GM18526 (cell line): Measurements from ENCODE around the gene EXOC4.

Experiments used
- POLR2A ChIP-seq: IDR thresholded peaks from 3 replicates; pipeline ENCODE4 v1.6.1; 2011; ENCODE audit not compliant: insufficient read length; ENCODE audit errors: extremely low read depth

EXOC4 gene

DNA sequence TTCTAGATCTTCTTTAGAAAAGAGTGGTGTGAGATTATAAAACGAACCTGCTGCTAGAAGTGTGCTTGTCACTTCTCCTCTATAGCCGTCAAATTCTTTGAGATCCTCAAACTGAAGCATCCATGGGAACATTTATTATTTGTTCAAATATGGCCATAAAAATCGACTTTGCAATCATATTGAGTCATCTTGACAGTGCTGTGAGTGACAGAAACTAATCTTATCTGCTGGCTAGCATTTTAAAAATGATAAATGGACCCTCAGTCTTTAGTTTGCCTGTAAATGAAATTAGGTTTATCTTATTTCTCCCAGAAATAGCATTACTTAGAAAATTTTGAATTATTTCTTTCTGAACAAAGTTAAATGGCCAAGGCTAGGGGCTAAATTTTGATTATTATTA is 290.8 kb downstream of the EXOC4 start:
- TF ChIP-seq POLR2A, result no peak

DNA sequence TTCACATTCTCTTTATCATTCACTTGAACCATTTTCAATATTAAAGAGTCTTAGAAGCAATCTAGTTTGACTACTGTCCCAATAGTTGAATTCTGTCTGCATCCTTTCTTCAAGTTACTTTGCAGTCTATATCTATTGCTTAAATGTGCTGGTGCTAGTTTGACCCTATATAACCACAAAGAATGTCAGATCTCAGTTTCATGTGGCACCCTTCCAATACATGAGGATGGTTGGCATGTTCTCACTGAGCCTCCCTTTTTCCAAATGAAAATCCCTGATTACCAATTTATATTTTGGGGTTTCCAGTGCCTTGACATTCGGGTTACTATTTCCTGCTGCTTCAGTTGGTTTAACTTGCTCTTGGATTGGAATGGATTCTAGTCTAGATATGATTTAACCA is 292.7 kb downstream of the EXOC4 start:
- no peak for TF ChIP-seq POLR2A

DNA sequence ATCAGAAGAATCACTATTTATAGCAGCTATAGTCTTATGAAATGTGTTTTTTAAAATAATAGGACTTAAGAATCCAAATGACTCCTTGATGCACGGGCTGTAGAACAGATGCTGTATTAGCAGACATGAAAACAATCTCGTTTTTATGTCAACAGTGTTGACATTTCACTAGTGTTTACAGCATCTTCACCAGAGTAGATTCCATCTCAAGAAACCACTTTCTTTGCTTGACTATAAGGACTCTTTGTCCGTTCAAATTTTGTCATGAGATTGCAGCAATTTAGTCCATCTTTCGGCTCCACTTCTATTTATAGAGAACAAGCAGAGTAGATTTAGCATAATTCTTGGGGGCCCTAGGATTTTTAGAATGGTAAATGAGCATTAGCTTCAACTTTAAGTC is 295.1 kb downstream of the EXOC4 start:
- TF ChIP-seq POLR2A, result no peak

DNA sequence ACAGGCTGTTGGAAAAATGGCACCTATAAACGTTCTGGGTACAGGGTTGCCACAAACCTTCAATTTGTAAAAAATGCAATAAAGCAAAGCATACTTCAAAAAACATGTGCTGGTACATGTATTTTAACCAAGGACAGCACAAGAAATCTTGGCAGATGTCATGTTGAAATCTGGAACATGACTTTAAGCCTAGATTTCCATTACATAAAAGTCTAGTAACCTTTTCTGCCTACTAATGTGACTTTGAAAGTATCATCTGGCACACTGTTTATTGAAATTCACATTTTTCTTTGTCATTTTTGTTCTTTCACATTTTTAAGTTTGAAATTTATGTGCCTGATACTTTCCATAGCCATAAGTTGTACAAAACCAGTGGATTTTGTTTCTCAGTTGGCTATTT is 296.8 kb downstream of the EXOC4 start:
- TF ChIP-seq POLR2A, result no peak

DNA sequence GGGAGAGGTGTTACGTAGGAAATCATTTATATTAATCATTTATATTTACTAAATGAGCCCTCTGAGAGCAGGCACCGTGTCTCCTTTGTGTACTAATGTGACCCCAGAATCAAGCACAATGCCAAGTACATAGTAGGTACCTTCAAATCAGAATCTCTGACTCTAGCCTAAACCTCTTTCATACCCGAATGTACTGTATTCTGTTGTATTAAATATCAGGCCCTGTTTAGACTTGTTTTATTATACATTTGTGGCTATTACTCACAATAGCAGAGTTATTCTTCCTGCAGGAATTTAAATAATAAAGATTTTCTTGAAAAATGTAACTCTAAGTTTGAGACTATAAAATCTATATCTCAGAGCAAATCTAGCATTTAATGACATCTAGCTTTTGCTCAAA is 297.3 kb downstream of the EXOC4 start:
- TF ChIP-seq POLR2A, result no peak

DNA sequence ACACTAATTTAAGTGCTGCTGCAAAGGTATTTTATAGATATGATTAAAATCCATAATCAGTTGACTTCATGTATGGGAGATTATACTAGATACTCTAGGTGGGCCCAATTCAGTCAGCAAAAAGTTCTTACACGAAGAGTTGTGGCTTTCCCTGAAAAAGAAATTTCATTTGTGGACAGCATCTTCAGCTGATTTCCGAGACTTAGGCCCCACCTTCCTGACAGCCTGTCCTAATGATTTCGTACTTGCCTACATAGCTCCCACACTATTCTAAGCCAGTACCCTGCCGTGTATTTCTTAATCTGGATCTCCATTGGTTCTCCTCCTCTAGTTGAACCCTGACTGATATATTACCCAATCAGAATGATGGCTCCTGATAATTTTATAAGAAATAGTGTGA is 297.9 kb downstream of the EXOC4 start:
- TF ChIP-seq POLR2A, result no peak

DNA sequence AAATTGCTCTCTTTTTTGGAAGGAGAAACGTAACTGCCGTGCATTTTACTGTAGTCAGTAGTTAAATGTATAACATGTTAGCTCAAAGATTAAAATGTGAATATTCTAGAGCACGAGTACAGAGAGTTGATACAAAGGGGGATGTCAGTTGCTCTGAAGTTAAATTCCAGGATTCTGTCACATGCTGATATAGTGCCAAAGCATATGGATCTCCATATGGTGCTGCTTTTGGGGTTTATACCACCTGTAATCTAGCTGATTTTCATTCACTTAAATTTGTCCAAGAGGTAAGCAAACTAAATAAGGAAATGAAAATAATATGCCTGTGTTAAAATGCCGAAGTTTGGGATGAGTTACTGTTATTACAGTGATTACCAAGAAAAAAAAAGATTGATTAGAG is 298.6 kb downstream of the EXOC4 start:
- TF ChIP-seq POLR2A, result no peak

DNA sequence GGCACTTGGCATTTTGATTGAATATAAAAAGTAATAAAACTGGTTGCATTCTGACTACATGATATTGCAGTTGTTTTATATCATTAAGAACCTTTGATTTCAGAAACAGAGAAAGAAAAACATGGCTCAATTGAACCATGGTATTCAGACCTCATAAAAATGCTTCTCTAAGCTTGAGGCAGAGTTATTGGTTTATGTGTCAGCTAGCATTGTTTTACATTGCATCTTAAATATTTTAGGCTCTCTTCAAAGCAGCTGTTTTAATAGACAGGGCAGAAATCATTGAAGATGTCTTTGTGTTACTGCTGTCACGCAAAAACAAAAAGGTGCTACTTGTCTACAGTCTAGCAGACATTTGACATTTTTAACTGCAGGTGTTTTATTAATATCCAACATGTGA is 299.2 kb downstream of the EXOC4 start:
- no peak for TF ChIP-seq POLR2A

DNA sequence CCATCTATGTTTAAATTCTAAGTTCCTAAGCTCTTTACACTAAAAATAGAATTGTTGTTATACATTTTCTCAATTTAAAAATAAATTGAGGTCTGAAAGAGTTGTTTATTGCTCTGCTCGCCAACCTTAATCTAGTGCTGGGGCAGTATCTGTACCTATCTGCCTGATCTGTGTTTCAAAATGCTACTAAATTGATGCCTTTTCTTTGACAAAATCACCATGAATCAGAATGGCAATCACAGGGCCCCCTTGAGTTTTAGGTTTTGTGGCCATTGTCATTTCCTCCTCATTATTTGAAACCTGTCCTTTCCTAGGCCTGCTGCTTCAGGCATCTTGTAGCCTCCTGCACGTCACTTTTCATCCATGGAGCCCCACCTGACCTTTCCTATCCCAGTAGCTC is 301.5 kb downstream of the EXOC4 start:
- no peak for TF ChIP-seq POLR2A

DNA sequence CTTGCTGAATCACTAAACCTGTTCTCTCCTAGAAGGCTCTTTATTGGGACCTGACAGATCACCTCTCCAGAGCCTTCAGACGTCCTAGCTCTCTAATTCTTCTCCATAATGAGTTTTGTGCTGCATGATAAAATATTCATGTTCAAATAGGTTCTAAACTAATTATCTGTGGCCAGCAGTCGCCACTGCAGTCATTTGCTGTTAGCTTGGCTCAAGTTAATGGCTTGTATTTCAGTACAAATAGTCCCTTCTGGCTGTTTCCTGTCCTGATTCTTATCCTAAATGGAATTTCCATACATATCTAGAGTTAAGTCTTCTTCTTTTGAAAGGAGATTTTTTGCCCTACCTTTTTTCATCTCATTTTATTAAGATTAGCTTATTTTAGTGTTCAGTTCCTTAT is 303.2 kb downstream of the EXOC4 start:
- no peak for TF ChIP-seq POLR2A

DNA sequence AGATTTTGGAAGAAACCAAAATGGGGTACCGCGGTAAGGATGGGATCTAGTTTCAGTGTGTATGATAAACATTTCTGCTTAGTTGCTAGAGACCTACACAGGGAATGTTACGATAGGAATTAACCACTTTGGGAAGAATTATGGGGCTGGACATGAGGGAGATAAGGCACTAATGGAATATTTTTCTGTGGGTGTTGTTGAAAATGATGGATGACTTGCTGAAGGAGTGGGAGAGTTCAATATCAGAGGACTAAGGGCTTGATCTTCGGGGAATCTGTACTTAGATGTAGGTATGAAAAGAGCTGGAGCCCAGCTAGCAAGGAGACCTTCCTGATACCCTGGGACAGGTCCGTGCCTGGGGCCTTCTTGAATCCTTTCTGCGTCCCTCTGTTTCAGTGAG is 303.7 kb downstream of the EXOC4 start:
- no peak for TF ChIP-seq POLR2A

DNA sequence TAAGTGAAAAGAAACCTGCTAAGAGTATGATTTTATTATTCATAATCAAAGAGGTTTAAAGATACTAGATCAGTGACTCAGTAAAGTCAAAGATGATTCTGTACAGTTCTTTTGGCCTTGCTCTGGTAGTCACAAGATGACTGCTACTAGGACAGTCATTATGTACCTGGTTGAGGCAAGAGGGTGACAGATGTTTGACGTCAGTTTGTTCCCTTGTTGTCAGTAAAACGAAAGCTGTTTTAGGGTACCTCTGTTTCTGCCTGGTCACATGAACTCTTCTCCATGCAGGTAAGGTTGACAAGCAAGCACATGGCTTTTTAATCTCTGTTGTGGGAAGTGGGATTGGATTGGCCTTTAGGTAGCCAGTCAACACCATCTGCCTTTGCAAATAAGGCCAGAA is 308.0 kb downstream of the EXOC4 start:
- no peak for TF ChIP-seq POLR2A

DNA sequence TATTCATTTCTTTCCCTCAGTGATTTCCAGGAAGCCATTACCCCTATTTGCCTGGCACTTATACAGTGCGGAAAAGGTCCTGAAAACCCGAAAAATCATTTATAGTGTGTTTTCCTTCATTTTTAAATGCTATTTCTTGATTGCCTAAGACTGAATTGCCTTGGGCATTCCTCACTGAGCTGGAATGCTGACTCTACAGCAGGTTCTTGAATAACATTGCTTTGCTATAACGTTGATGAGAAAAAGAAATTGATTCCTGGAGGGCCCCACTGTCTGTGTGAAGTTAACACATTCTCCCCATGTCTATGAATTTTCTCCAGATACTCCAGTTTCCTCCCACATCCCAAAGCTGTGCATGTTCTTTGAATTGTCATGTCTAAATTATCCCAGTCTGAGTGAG is 308.5 kb downstream of the EXOC4 start:
- no peak for TF ChIP-seq POLR2A

DNA sequence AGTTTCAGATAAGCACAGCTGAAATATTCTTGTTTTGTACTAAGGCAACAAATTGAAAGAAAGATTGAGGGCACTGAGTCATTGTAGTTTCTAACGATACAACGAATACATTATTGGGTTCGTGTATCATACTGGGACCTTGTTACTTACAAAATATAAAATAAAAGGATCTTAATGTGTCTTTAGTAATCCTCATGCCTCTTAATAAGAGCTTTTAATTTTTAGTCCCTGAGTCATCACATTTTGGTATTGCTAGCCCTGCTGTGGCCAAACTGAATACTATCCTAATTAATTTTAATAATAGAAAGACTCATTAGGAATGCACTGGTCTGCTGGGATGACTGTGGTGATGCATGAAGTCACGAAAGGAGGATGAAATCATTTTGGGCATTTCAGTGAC is 309.7 kb downstream of the EXOC4 start:
- no peak for TF ChIP-seq POLR2A

DNA sequence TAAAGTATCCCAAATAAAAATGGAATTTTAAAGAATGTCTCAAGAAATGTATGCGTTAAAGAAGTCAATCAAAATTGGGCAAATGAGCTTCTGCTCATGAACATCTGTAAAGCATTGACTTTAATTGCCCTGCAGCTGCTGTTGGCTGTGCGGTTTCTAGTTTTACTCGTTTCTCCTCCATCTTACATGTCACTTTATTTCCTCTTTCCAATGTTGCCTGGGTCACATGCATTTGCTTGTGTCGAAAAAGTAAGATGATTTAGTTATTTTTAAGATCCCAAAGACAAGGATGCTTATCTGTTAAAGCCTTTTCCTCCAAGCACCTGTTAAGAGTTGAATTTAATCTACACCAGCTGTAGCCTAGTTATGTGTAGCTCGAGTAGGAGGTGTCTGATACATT is 310.4 kb downstream of the EXOC4 start:
- no peak for TF ChIP-seq POLR2A

DNA sequence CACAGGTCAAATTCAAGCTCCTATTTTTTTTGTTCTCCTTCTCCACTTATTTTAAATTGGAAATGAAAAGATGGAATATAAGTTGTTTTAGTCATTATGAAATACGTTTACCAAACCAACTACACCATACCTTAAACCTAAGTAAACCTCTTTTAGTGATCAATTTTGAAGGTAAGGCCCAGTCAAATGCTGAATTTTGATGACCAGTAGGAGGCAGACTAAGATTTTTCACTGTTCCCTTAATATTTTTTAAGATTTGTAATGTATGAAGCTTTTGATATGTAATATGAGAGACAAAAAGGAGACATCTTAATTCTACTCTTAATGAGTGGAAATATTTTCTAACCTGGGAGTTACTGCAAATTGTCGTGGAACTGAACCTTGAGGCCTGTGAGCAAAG is 311.6 kb downstream of the EXOC4 start:
- no peak for TF ChIP-seq POLR2A

DNA sequence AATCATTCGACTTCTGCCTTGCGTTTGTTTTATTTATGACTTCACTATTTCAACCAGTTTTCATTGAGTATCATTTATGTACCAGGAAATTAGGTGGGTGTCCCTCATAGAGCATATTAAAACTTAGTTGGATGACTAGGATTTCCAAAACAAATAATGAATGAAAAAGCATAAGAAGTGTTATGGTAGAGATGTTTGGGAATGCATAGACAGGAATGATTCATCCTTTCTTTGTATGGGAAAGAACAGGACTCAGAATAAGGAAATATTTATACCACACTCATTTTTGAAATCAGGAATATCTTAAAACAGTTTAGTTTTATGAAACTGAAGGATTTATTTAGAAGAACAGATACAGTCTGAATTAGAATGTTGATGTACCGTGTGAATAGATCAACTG is 315.7 kb downstream of the EXOC4 start:
- no peak for TF ChIP-seq POLR2A

DNA sequence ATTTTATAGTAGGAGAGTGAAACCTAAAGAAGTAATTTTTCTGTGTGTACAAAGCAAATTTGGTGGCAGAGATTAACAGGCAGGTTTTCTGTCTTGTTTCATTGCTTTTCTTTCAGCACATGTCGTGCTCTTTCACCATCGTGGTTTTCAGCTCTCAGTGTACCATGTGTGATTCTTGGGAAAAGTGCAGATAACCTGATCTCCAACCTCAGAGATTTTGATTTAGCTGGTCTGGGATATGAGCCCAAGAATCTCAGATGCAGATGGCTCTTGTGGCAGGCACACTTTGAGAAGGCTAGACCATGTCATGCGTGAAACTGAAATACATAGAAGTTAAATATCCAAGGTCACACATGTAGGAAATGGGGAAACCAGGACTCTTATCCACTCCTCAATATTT is 317.4 kb downstream of the EXOC4 start:
- no peak for TF ChIP-seq POLR2A
